ENCODE data around the gene GALNT18.

Gene GALNT18

DNA sequence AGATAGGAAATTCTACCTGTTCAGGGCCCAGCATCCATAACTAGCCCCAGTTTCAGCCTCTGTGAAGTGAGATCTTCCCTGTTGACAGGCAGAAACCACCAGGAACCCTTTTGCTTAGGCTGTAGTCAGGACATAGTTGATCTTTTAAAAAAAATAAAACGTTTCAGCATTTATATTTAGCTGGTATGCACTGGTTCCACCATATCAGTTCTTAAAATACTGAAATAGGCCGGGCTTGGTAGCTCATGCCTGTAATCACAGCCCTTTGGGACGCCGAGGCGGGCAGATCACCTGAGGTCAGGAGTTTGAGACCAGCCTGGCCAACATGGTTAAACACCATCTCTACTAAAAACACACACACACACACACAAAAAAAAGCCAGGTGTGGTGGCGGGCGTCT is 35.3 kb downstream of the GALNT18 start:
- Histone ChIP-seq H3K4me1 (ENCODE audit: insufficient read depth, low read length) (peaks cover 16% of the 10 kb centered on the region), H3K36me3 (ENCODE audit: insufficient read depth, low read length) (no peaks in the 10 kb centered on the region), H3K27ac (ENCODE audit: low read depth, low read length) (no peak overlapping the region), H3K27me3 (ENCODE audit: control insufficient read depth in 1 of 2, insufficient read depth in 2 of 2, low read length in 2 of 2) (no peaks in the 10 kb centered on the region), H3K9ac (ENCODE audit: low read length) (no peak overlapping the region), H3K4me3 (ENCODE audit: low read depth in 1 of 2, low read length in 2 of 2) (no peak overlapping the region), H3K9me3 (ENCODE audit: low read length) (no peaks in the 10 kb centered on the region)

DNA sequence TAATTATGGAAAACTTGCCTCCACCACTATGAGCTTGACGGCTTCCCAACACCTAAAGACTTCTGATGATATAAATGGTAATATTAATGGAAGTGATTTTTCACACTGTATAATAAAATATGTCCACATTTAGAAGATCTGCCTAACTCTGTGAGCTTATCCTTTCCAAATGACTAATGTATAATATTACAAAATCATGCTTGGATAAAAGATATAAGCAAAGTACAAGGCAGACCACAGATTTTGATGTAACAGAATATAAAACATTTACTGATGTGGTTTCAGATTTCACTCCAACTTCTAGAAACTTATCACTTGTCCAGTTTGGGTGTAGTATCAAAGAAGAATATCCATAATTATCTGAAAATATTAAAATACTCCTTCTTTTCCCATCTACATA is 36.9 kb downstream of the GALNT18 start:
- Histone ChIP-seq H3K4me1 (ENCODE audit: insufficient read depth, low read length) (peaks cover 28% of the 10 kb centered on the region), H3K4me3 (ENCODE audit: low read depth in 1 of 2, low read length in 2 of 2) (no peak overlapping the region), H3K9ac (ENCODE audit: low read length) (no peak overlapping the region), H3K27me3 (ENCODE audit: control insufficient read depth in 1 of 2, insufficient read depth in 2 of 2, low read length in 2 of 2) (no peaks in the 10 kb centered on the region), H3K36me3 (ENCODE audit: insufficient read depth, low read length) (no peaks in the 10 kb centered on the region), H3K9me3 (ENCODE audit: low read length) (no peaks in the 10 kb centered on the region), H3K27ac (ENCODE audit: low read depth, low read length) (no peak overlapping the region)

DNA sequence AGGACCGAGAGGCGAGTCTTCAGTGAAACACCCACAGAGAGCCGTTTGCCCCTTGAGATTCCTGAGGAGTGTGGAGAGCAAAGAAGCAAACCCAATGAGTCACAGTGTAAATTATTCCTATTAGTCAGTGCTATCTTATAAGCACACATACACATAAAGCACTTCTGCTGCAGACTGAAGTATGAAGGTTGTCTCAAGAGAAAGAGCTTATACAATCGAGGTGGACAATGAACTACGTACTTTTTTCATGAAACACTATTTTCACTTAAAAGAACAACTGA is 37.3 kb downstream of the GALNT18 start:
- Histone ChIP-seq H3K27ac (ENCODE audit: low read depth, low read length) (no peak overlapping the region), H3K4me1 (ENCODE audit: insufficient read depth, low read length) (peaks cover 28% of the 10 kb centered on the region)

DNA sequence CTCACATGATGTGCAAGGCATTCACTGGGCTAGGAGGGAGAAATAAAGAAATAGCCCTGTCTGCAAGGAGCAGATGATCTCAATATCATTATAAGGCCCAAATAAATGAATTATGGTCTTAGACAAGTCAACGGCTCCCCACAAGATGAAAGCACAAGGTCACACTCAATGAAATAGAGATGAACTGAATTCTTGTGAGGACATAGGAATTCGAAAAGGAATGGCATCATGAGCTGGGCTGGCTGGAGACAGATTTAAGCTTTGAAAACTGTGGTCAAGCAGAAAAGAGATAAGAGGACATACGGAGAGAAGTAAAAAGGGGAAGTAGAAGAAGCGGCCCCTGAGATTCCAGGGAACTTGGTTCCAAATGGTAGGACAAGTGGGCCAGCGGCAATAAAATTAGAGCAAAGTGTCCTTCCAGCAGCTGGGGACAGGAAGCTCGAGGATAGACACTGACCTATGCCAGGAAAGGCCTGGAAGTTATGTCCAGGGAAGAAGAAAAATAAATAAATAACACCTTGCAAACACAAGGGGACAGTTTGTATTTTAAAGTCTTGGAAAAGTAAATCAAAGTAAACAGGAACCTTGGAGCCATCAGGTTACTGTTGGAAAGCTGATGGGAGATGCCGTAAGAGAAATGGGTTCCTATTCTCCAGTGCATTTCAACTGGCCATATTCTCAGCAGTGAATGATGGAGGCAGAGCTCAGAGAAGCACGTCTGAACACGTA is 37.8 kb downstream of the GALNT18 start:
- peaks cover 31% of the 10 kb centered on the region for H3K4me1 ChIP-seq (ENCODE audit: insufficient read depth, low read length)
- H3K4me3 ChIP-seq (ENCODE audit: low read depth in 1 of 2, low read length in 2 of 2): no peak overlapping the region
- H3K27ac ChIP-seq (ENCODE audit: low read depth, low read length): no peak overlapping the region
- H3K36me3 ChIP-seq (ENCODE audit: insufficient read depth, low read length): no peaks in the 10 kb centered on the region
- no peaks in the 10 kb centered on the region for H3K9me3 ChIP-seq (ENCODE audit: low read length)
- H3K9ac ChIP-seq (ENCODE audit: low read length): no peak overlapping the region
- no peaks in the 10 kb centered on the region for H3K27me3 ChIP-seq (ENCODE audit: control insufficient read depth in 1 of 2, insufficient read depth in 2 of 2, low read length in 2 of 2)

More for the DNA sequence above, 37.3 kb downstream of the GALNT18 start:
- Histone ChIP-seq H3K27me3 (ENCODE audit: control insufficient read depth in 1 of 2, insufficient read depth in 2 of 2, low read length in 2 of 2) (no peaks in the 10 kb centered on the region), H3K9ac (ENCODE audit: low read length) (no peak overlapping the region), H3K9me3 (ENCODE audit: low read length) (no peaks in the 10 kb centered on the region), H3K4me3 (ENCODE audit: low read depth in 1 of 2, low read length in 2 of 2) (no peak overlapping the region), H3K36me3 (ENCODE audit: insufficient read depth, low read length) (no peaks in the 10 kb centered on the region)

DNA sequence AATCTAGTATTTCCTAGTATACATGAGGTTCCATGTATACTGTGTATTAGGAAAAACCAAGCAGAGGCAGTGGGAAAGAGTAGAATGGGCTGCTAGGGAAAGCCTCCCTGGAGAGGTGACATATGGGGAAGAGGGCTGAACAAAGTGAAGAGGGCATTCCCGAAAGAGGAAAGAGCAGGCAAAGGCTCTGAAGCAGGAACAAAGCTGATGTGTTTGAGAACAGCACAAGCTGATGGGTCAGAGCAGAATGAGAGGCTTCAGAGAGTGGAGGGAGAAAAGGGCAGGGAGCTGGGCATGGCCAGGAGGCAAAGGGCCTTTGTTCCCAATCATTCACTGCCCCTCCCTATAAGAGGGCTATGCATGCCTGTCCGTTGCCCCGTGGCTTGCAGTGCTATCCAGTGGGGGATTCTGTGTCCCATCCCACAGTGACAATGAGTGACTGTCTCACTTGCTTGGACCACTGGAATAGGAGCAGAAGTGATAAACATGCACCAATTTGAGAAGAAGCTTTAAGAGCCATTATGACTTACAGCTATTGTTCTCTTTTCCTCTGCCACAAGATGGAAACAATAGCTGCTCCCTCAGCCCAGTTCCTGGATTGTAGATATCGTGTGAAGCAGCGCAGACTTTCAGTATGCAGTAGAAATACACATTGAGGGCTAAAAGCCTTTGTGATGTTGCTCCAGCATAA is 39.6 kb downstream of the GALNT18 start:
- no peaks in the 10 kb centered on the region for H3K36me3 ChIP-seq (ENCODE audit: insufficient read depth, low read length)
- no peaks in the 10 kb centered on the region for H3K9me3 ChIP-seq (ENCODE audit: low read length)
- H3K4me3 ChIP-seq (ENCODE audit: low read depth in 1 of 2, low read length in 2 of 2): no peak overlapping the region
- peaks cover 38% of the 10 kb centered on the region for H3K4me1 ChIP-seq (ENCODE audit: insufficient read depth, low read length)
- no peak overlapping the region for H3K9ac ChIP-seq (ENCODE audit: low read length)
- no peaks in the 10 kb centered on the region for H3K27me3 ChIP-seq (ENCODE audit: control insufficient read depth in 1 of 2, insufficient read depth in 2 of 2, low read length in 2 of 2)
- no peak overlapping the region for H3K27ac ChIP-seq (ENCODE audit: low read depth, low read length)

DNA sequence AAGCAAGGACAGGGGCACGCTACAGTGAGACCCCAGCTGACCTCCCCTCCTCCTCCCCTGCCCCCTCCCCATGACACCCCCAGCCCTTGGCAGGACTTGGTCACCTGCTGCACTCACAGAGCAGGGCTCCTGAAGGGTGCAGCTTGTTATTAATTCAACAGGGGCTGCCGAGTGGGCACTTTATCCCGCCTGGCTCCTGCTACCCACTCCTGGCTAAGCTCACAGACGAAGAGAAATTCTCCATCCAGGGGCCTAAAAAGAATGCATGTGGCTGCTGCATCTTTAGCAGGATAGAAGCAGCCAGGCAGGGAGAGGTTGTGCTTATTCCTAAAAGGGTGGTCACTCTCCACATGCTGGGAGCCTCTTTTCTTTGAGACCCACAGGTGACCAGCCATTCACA is 40.3 kb downstream of the GALNT18 start:
- Histone ChIP-seq H3K9ac (ENCODE audit: low read length) (no peak overlapping the region), H3K9me3 (ENCODE audit: low read length) (no peaks in the 10 kb centered on the region), H3K27me3 (ENCODE audit: control insufficient read depth in 1 of 2, insufficient read depth in 2 of 2, low read length in 2 of 2) (no peaks in the 10 kb centered on the region), H3K4me3 (ENCODE audit: low read depth in 1 of 2, low read length in 2 of 2) (no peak overlapping the region), H3K27ac (ENCODE audit: low read depth, low read length) (no peak overlapping the region), H3K36me3 (ENCODE audit: insufficient read depth, low read length) (no peaks in the 10 kb centered on the region), H3K4me1 (ENCODE audit: insufficient read depth, low read length) (peaks cover 38% of the 10 kb centered on the region)

DNA sequence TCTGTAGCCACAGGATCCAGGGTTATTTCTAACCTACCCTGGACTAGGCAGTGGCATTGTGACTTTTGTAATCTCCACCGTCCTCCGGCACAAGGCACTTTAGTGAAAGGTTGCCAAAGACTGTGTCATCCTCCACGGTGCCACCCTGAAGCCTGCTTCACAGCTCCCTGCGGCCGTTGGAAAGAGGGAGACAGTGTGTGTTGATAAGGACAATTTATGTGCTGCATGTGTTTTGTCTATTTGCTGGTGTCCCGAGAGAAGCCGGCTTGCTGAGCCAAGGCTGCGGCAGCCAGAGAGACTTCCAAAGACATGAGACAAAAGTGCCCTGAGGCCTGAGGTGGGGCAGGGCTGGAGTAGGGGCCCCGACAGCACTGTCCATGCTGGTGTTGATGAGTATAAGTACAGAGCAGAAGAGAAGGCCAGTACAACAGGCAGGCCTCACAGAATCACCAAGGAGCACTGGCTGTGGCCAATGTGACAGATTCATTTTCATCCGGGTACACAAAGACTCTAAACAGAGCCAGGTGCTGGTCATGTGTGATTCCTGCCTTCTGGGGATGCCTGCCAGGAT is 40.9 kb downstream of the GALNT18 start:
- Histone ChIP-seq H3K27ac (ENCODE audit: low read depth, low read length) (peak overlapping the region; percentile 22), H3K27me3 (ENCODE audit: control insufficient read depth in 1 of 2, insufficient read depth in 2 of 2, low read length in 2 of 2) (no peaks in the 10 kb centered on the region), H3K4me1 (ENCODE audit: insufficient read depth, low read length) (peaks cover 39% of the 10 kb centered on the region), H3K9me3 (ENCODE audit: low read length) (no peaks in the 10 kb centered on the region), H3K4me3 (ENCODE audit: low read depth in 1 of 2, low read length in 2 of 2) (no peak overlapping the region), H3K36me3 (ENCODE audit: insufficient read depth, low read length) (no peaks in the 10 kb centered on the region), H3K9ac (ENCODE audit: low read length) (no peak overlapping the region)

DNA sequence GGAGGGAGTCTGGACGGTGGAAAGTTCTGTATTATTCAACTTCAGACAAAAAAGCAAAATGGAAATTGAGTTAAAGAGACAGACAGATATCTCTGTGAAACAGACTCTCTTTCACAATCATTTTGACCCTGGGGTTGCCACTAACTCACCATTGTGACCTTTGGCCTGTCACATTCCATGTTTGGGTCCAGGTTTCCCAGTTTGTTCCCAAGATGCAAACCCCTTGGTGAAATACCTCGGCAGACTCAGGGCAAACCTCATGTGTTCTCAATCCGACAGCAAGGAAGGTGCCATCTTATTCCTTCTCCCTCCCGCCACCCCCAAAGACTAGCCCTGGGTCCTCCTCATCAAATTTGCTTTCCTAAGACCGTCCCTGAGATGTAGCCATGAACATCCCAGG is 41.8 kb downstream of the GALNT18 start:
- Histone ChIP-seq H3K36me3 (ENCODE audit: insufficient read depth, low read length) (no peaks in the 10 kb centered on the region), H3K9me3 (ENCODE audit: low read length) (no peaks in the 10 kb centered on the region), H3K4me1 (ENCODE audit: insufficient read depth, low read length) (peaks cover 48% of the 10 kb centered on the region), H3K27ac (ENCODE audit: low read depth, low read length) (no peak overlapping the region), H3K9ac (ENCODE audit: low read length) (no peak overlapping the region), H3K4me3 (ENCODE audit: low read depth in 1 of 2, low read length in 2 of 2) (no peak overlapping the region), H3K27me3 (ENCODE audit: control insufficient read depth in 1 of 2, insufficient read depth in 2 of 2, low read length in 2 of 2) (no peaks in the 10 kb centered on the region)

DNA sequence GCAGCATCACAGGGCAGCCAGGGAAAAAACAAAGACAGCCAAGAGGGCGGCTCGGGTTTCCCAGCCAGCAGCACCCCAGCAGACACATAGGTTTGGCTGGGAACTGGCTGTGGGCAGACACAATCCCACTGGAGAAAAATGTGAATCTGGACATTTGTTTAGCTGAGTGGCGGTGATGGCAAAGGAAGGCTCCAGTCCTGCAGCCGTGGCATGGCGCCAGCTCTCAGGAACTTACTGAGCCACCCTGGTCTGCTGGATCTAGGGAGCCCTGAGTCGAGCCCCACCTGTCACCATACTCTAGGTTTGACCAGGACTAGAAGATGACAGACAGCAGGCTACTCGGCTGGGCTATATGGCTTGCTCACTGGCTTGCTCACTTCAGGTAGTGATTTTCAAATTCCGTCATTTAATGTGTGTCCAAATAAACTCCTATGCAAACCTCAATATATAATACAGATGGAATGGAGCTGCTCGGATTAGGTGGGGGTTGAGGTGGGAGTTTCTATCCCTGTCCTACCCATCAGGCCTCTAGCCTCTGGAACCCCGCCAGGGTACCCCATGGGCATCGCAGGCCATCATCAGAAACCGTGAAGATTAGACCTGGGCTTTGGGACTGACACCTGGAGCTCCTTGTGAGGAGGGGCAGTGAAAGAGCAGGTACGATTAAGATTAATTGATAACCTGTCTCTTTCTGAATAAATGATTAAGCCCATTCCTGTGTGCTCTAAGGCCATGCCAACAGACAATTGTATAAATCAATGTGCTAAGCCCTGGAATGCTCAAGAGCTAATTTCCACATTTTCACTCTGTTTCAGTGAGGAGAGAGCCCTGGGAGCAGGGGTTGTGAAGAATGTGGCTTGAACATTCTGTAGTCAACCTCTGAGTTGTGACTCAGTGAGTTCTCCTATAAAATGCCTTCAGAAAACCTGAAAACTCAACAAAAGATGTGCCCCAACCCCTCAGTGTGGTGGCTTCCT is 42.5 kb downstream of the GALNT18 start:
- no peak overlapping the region for H3K27ac ChIP-seq (ENCODE audit: low read depth, low read length)
- no peak overlapping the region for H3K4me3 ChIP-seq (ENCODE audit: low read depth in 1 of 2, low read length in 2 of 2)
- no peaks in the 10 kb centered on the region for H3K27me3 ChIP-seq (ENCODE audit: control insufficient read depth in 1 of 2, insufficient read depth in 2 of 2, low read length in 2 of 2)
- H3K36me3 ChIP-seq (ENCODE audit: insufficient read depth, low read length): no peaks in the 10 kb centered on the region
- no peak overlapping the region for H3K9ac ChIP-seq (ENCODE audit: low read length)
- H3K9me3 ChIP-seq (ENCODE audit: low read length): no peaks in the 10 kb centered on the region
- peaks cover 50% of the 10 kb centered on the region for H3K4me1 ChIP-seq (ENCODE audit: insufficient read depth, low read length)

DNA sequence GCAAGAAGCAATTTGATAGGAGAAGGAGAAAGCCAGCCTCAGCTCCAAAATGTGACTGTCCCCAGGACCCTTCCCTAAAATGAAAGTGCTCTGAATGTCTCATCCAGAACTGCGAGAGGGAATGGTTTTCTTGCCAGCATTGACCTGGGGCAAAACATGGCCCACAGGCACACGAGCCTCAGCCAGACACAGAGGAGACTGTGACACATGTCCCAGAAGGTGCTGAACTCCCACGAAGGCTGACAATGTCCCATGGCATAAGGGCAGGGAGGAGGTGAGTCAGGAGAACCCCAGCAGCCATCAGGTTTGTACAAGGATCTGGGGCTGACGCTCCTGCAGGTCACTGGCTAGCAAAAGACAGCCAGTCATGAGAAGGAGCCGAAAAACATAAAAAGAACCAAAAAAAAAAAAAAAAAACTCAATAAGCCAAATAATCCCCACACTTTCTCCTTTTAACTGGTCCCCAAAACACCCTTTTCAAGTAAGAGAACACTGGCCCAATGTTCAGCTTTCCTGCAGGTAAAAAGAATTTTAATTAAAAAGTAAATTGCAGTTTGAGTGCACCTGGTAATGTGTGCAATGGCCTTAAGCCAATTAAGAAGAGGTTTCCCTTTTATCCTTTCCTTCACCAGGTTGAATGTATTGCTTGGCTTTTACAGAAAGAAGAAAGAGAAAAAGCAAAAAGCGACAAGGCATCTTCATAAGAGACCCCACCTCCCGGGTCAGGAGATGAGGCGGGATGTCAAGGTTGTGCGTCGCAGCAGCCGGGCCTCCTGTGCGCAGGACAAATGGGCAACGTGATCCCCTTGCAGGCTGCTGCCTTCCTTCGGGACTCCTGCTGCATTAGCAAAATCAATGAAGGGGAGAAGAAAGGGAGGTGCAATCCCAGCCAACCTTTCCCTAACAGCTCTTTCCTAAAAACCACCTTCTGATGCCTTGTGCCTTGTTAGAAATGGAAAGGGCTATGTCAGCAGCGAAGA is 43.6 kb downstream of the GALNT18 start:
- Histone ChIP-seq H3K4me1 (ENCODE audit: insufficient read depth, low read length) (peaks cover 48% of the 10 kb centered on the region), H3K27me3 (ENCODE audit: control insufficient read depth in 1 of 2, insufficient read depth in 2 of 2, low read length in 2 of 2) (no peaks in the 10 kb centered on the region), H3K36me3 (ENCODE audit: insufficient read depth, low read length) (no peaks in the 10 kb centered on the region), H3K27ac (ENCODE audit: low read depth, low read length) (no peak overlapping the region), H3K4me3 (ENCODE audit: low read depth in 1 of 2, low read length in 2 of 2) (no peak overlapping the region), H3K9me3 (ENCODE audit: low read length) (no peaks in the 10 kb centered on the region), H3K9ac (ENCODE audit: low read length) (no peak overlapping the region)
